T-helper 1 cell treated with Interleukin-12 subunit alpha and Interleukin-12 subunit beta and Interleukin-4 antibody, amounts not matched to agents 30 ng/mL and 1 ng/mL, for 36 hours (primary cell): ENCODE results near the gene TTC28. TPM values are rescaled to one million over a fixed set of nuclear protein-coding genes. Genes with fewer than 3 reads are reported as not detected.
"Not testable (repeated sequence)": the region's sequence is repeated elsewhere in the genome, so short reads cannot be mapped to it uniquely, and the experiment has no call there.

Experiments
- intact Hi-C: fragments of 100-400 bp; cut with micrococcal nuclease; formaldehyde crosslinking; loops from one replicate; pipeline ENCODE4 v1.15.1; 2024
- total RNA-seq: library from RNA; stranded (reverse); gene quantifications from 2 replicates; pipeline ENCODE4 v1.2.3, GENCODE V29; 2022

Gene TTC28
- total RNA-seq, 1 donor from 2014 or later, result 3.1 TPM

DNA sequence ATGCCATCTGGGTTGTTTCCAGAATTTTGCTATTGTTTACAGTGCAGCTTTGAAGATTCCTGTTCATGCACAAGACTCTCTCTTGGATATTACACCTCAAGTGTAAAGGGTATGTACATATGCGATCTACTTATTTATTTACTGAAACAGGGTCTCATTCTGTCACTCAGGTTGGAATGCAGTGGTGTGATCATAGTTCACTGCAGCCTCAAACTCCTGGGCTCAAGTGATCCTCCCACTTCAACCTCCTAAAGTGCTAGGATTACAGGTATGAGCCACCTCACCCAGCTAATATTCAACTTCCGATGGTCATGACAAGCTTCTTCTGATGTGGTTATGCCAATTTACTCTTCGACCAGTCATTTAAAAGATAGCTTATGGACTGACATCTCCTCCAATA is 602.5 kb downstream of the TTC28 start:
- intact Hi-C loops, result no loop called here

DNA sequence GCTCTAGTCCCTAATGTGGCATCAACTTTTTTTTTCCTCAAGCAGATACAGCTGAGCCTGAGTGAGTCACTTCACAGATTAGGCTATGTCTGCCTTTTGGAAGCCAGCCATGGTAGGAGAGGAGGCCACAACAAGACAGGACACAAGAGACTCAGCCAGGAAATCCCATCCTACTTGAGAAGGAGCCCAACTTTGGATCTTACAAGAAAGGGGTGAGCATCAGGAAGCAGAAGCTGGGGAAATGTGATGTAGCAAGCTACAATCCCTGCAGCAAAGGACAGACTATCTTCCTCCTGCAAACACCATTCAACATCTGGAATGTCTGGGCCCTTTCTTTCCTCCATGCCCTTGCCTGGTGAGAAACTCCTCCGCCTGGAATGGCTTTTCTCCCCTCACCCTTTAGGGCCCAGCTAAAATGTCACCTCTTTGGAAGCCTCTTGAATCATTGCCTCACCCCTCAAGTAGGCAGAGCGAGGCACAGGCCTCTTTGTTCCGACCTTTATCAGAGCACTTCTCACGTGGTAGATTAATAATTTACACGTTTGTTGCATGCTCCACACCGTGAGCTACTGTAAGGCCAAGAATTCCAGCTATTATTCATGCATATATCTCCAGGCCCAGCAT is 604.2 kb downstream of the TTC28 start:
- intact Hi-C loops, result no loop called here

DNA sequence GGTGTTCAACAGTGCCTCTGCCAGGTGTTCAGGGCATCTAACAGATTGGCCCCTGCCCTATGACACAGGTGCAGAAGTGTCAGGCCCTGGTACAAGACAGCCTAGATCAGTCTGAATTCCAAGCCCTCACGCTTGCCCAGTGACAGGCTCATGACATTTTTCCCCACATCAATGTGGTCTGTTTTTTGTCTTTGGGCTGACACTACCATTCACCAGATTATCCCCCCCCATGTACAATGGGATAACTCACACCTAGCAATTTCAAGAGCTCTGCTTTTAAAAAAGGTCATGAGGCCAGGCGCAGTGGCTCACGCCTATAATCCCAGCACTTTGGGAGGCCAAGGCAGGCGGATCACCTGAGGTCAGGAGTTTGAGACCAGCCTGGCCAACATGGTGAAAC is 605.1 kb downstream of the TTC28 start:
- intact Hi-C loops, result no loop called here

DNA sequence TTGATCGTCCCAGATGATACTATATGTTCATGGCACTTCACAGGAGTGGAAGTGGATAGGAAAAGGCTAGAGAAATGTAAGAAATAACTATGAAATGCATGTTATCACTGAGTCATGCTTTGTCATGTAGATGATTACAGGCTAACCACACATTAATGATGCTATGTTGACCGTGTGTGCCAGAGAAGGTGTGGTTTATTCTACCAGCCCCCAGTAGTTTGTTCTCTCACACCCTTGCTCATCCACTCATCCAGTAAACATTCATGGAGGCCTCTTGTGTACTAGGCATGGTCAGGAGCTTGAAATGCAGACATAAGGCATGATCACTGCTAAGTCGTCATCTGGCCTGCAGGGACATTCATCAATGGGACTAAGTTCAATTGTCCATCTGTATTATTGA is 607.6 kb downstream of the TTC28 start:
- intact Hi-C loops, result no loop called here

DNA sequence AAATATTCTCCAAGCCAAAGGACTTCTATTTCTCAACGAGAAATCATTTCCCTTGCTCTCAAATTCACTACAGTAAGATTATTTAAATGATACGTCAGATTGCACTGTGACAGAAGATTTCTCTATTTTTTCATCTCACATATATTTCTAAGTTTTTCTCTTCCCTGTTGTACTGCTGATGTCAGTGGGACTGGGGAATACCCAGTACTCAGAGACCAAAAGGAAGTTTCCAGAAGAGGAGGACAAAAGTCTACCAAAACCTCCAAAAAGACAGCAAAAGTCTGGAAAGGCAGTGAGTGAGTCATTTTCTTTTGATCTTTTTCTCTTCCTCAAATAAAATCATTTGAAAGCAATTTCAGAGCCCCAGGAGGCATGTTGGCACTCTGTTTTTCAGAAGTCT is 610.8 kb downstream of the TTC28 start:
- intact Hi-C loops, result no loop called here

DNA sequence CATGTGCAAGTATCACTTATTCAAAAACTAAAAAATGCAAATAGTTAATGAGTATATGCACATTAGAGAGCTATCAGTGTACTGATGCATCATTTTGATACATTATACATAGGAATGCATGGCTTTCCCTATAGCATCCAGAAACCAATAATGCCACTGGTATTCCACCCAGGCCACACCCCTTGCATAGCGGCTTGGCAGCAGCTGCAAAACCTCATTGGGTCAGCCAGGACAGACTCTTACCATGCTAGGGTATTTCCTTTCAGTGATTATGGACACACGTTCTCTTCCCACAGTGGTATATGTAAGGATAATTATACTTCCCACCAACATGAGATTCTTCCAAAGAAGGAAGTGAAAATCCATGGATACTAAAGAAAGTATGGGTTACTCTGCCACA is 614.7 kb downstream of the TTC28 start:
- intact Hi-C loops, result no loop called here

DNA sequence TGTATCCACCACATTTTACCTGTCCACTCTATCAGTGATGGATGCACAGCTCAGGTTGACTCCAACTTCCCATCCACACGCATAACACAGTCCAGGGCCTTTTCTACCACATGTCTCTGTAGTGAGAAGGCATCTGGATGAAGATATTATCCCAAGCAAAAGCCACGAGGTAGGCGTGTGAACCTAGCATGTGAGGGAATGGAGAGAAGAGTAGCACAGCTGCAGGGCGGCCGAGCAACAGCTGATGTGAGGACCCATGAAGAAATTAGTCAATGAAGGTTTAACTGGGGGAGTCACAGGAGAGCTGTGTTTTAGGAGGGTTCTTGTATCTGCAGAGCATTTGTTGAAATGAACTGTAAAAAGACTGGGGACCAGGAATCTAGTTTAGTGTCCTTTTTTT is 616.0 kb downstream of the TTC28 start:
- intact Hi-C loops, result no loop called here

DNA sequence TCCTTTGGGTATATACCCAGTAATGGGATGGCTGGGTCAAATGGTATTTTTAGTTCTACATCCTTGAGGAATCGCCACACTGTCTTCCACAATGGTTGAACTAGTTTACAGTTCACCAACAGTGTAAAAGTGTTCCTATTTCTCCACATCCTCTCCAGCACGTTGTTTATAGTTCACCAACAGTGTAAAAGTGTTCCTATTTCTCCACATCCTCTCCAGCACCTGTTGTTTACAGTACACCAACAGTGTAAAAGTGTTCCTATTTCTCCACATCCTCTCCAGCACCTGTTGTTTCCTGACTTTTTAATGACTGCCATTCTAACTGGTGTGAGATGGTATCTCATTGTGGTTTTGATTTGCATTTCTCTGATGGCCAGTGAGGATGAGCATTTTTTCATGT is 619.0 kb downstream of the TTC28 start:
- intact Hi-C loops, result not testable (repeated sequence)

DNA sequence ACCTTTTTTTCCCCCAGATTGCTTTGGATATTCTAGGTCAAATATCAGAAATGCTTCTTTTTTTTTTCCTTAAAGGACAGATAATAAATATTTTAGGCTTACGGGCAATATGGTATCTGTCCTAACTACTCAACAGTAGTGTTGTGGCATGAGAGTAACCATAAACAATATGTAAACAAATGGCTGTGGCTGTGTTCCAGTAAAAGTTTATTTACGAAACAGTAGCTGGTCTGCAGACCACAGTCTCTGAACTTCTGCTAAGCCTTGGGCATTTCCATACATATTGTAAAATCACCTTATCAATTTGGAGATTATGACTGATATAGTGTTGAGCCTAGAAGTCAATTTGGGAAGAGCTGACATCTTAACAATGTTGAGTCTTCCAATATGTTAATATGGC is 621.6 kb downstream of the TTC28 start:
- intact Hi-C loops, result no loop called here

DNA sequence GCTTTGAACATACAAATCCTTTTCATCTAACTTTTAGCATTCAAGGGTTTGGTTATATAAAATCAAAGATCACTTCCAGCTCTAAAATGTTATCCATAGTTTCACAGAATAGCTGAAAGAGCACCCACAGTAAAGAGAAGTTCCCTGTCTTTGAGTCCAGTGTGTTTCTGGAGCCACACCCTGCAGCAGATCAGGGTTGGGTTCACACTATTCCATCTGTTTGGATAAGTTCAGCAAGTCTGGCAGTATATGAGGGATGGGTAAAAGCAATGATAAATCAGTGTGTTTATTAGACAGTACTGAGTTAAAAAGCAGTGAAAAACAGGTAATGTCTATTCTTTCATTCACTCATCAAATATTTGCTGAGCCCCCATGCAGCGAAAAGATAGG is 624.8 kb downstream of the TTC28 start:
- intact Hi-C loops, result no loop called here

DNA sequence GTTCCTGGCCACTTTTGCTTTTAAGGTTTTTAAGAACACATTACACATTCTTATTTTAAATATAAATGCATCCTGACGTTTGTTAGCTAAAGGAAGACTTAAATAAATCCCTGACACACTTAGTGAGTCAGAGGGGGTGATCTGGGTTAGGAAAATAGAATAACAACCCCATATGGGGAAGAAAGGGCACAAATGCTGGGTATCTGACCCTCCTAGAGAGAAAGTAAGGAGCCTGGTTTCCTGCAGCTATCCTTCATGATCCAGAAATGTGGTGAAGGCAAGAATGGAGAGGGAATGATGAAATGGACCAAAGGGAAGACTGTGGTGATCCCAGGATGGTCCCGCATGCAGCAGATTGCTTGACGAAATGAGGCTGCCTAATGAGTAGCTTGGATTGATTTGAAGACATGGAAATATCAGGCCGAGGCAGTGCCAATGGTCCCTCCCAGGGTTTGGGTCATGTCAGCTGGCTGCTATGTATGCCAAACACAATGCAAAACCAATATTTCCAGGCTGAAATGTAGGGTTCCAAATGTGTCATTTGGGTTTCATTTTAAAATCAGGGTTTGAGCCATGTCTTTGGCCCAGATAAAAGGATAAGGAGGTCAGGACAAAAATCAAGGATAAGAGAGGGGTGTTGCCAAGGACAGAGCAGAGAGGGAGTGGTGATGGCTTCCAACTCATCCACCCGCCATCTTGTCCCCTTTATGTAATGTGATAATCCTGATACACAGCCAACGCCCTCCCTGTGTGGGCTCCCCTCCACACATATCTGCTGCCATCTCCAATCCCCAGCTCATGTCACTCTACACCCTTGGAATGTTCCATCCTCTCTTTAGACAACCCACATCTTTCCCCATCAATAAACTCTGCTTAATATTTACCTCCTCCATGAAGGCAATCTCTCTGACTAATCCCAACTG is 625.5 kb downstream of the TTC28 start:
- intact Hi-C loops, result no loop called here

DNA sequence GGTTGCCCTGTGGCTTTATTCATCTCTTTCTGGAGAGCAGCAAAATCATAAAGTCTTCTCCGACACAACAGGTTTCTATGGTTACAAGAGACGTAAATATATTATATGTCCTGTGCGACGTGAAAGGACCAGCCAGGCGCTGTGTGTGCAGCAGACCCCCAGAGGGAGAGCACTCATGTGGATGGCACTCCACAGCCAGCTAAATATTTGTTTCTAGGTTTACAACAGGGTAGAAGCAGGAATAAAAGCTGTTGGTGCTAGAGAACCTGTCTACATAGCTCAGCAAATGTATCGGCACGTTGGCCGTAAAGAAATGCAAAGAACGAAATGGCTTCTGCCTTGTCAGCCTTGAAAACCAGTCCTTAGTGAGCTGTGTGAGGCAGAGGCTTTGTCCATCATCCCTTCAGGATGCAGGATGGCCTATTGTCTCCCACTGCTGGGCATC is 626.8 kb downstream of the TTC28 start:
- intact Hi-C loops, result no loop called here

DNA sequence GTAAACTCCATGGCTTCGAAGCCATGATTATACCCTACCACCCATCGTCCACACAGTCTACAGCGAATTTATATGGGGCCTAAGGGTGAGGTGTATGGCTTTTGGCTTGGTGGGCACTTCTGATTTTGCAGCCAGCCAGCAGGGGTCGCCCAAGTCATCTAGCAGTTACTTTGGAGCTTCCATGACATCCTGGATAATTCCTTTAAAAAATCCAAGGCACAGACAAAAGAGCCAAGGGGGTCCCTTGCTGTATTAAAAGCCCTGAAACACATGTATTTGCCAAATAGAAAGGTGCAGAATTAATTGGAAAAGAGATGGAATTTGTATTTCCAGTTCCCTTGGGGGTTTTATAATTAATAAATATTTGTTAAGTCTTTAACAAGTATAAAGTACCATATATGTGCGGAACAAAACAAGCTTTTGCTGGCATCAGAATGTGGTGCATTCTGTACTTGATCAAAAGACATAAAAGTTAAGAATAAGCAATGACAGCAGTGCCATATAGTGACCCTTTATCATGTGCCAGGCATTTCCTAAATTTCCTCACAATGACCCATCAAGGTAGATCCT is 627.8 kb downstream of the TTC28 start:
- intact Hi-C loops, result loop anchor here (1.0 kb wide), 2 partner anchors 390 to 542 kb away; no protein-coding TSS in a partner anchor

DNA sequence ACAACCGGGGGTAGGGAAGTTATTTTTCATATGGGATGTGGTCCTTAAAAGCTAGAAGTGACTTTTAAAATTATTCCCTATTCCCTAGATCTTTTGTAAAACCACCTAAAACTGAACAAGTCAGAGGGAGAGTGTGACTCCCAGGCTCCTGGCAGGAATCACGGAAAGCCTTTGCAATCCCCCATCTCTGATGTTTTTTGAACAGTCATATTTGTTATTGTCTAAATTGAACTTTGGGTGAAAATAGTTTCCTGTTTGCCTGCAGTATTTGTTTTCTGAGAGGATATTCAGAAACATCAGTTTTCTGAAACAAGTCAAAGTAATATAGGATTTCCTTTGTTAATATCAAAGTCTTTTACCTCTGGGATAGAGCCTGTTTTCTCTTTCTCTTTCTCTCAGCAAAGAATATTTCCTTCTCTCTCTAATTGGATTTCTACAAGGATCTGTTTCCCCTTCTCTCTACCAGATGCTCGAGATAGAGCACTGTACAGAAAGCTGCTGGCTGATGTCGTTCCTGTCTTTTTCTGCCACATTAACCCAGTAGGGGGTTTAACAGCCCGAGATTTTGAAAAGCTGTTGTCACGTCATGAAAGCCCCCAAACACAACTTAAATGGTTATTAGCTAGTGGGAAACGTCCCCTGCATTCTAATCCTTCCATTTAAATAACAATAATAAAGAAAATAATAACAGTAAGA is 628.4 kb downstream of the TTC28 start:
- intact Hi-C loops, result loop anchor here (1.0 kb wide), 2 partner anchors 391 to 543 kb away; no protein-coding TSS in a partner anchor

DNA sequence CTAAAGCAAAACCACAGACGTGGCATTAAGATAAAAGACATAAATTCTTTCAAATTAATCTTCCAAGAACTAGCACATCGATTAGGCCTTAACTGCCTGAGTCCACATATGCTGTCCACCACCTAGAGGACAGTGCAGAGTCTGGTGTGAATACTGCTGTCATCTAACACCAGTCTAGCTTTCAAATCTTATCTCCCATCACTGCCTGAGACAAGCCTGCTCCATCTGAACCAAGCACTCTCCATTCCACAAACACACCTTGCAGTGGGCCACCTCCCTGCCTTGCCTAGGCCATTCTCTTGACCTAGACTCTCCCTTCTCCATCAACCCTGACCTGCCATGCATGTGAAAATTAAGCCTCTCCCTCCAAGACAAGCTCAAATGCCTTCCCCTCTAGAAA is 631.1 kb downstream of the TTC28 start:
- intact Hi-C loops, result no loop called here

DNA sequence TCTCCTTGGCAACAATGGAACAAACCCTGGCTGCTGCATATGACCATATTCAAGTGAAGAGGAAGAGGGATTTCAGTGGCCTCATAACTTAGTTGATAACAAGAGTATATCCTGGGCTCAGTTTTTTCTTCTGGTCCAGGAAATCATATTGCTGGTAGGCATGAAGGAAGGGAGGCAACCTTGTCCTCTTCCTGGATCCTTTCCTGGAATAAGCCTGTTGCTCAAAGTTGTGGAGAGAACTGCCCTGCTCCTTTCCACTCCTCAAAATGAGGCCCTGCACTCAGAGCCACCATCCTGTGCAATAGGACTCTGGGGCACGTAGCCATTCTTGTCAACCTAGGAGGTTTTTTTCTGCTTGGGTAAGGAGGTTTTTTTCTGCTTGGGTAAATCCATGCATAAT is 631.9 kb downstream of the TTC28 start:
- intact Hi-C loops, result no loop called here

DNA sequence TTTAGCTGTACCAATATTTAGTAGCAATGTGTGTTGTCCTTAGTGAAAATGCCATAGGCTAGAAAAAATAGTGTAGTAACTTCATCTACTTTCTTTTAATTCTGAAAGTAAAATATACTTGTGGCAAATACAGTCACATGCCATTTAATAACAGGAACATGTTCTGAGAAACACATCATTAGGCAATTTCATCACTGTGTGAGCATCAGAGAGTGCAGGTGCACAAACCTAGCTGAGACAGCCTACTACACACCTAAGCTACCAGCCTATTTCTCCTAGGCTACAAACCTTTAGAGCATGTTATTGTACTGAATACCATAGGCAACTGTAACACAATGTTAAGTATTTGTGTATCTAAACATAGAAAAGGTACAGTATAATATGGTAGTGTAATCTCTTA is 633.5 kb downstream of the TTC28 start:
- intact Hi-C loops, result no loop called here

DNA sequence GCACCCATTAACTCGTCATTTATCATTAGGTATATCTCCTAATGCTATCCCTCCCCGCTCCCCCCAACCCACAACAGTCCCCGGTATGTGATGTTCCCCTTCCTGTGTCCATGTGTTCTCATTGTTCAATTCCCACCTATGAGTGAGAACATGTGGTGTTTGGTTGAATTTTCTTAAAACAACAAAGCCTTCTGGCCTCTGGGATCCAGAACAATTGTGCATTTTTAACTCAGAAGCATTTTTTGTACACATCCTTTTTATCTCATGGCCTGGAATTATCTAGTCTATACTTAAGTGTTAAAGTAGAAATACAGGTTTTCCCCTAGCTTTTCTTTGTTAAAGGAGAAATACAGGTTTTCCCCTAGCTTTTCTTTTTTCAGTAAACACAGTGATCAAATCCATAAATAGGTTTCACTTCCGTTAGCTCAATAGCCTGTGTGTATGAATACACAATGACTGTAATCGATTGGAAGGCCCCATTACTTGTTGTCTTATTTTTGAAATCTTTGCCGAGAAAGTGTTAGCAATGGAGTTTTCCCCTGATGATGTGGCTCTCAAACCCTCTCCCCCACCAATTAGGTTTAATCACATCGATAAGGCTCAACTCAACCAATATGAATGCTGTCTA is 635.0 kb downstream of the TTC28 start:
- intact Hi-C loops, result no loop called here

DNA sequence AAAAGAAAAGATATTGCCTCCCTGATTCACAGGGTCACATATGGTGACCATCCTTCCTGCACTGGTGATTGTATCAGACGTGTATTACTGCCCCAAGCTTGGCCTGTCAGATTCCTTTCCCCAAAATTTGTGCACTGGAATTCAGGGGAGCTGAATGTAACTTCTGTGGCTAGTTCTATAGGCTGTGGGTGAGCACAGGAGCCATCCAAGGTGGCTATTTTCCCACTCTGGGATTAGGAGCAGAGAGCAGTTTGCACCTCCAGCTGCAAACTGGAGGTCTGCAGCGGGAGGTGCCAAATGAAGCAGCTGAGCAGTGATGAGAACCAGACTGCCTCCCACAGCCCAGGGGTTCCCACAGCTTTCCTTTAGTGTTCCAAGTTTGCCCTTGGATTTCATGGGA is 636.4 kb downstream of the TTC28 start:
- intact Hi-C loops, result no loop called here

DNA sequence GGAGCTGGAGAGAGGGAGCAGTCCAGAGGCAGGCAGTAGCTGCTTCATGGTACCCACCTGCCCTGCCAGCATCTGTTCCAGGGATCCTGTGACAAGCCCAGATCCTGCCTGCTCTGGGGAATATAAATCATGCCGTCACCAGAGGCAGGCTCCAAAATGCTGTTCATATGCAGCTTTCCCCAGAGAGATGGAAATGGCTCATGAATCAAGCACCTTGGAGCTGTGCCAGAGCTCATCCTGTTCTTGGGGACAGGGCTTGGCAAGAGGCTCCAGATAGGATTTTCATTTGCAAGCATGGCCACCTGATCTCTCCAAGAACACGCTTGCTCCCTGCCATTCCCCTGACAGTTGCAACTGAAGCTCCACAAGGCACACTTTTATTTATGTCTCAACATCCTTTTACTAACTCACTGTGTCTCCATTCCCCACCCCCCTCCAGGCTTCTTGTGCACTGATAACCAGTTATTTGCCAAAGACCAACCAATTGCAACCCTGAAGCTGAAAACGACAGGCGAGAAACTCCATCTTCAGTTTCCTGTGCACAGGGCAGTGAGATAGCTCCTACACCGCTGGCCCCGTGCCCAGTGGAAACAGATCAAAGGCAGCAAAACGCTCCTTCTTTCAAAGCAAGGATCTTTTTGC is 644.8 kb downstream of the TTC28 start:
- intact Hi-C loops, result no loop called here
